ENCODE measurements around the gene KRT82.
A peak's percentile ranks its signal among the peaks of the same experiment; 100 is the strongest.

KRT82 gene

GRCh38 chr12:52446367-52447045 lies 40.4 kb upstream of the KRT82 start:
- no peak overlapping the region for H3K27ac ChIP-seq
- POLR2A ChIA-PET (ENCODE audit: low non-redundant PET), result no interaction called here
- DNase-seq (ENCODE audit: low spot score), result no peak
- CTCF ChIA-PET, result interaction anchor here (0.5 kb wide), 1 partner anchor 89 kb away, joined by 3 read pairs; no protein-coding TSS in a partner anchor
- no peak for TF ChIP-seq CTCF (conservative IDR thresholded peaks at IDR 0.05; ENCODE audit: low read depth)

GRCh38 chr12:52445876-52446275 lies 39.7 kb upstream of the KRT82 start:
- POLR2A ChIA-PET (ENCODE audit: low non-redundant PET), result no interaction called here

GRCh38 chr12:52444647-52445595 lies 38.8 kb upstream of the KRT82 start:
- POLR2A ChIA-PET (ENCODE audit: low non-redundant PET), result no interaction called here
- DNase-seq (ENCODE audit: low spot score), result no peak
- H3K27ac ChIP-seq, result no peak overlapping the region

More at GRCh38 chr12:52445876-52446275, 39.7 kb upstream of the KRT82 start:
- CTCF ChIA-PET, result interaction anchor here (0.6 kb wide), 1 partner anchor 76 kb away, joined by 3 read pairs; no protein-coding TSS in a partner anchor
- no peak for TF ChIP-seq CTCF (conservative IDR thresholded peaks at IDR 0.05; ENCODE audit: low read depth)
- DNase-seq (ENCODE audit: low spot score), result no peak
- H3K27ac ChIP-seq, result no peak overlapping the region

GRCh38 chr12:52443966-52444365 lies 37.8 kb upstream of the KRT82 start:
- no peak for TF ChIP-seq CTCF (conservative IDR thresholded peaks at IDR 0.05; ENCODE audit: low read depth)
- CTCF ChIA-PET, result no interaction called here
- no peak for DNase-seq (ENCODE audit: low spot score)
- no peak overlapping the region for H3K27ac ChIP-seq
- POLR2A ChIA-PET (ENCODE audit: low non-redundant PET), result no interaction called here

More at GRCh38 chr12:52444647-52445595, 38.8 kb upstream of the KRT82 start:
- TF ChIP-seq CTCF (conservative IDR thresholded peaks at IDR 0.05; ENCODE audit: low read depth), result no peak
- CTCF ChIA-PET, result interaction anchor here (0.6 kb wide), 1 partner anchor 75 kb away, joined by 3 read pairs; no protein-coding TSS in a partner anchor

- ChIA-PET POLR2A (ENCODE audit: low non-redundant PET) (interaction anchor here (0.8 kb wide), 2 partner anchors 78 to 79 kb away, joined by 3 to 4 read pairs; no protein-coding TSS in a partner anchor), CTCF (interaction anchor here (0.7 kb wide), 1 partner anchor 115 kb away, joined by 4 read pairs; no protein-coding TSS in a partner anchor)
- no peak; the same call in 1 of the 2 replicates for TF ChIP-seq CTCF (conservative IDR thresholded peaks at IDR 0.05; ENCODE audit: low read depth)
- H3K27ac ChIP-seq, result peak overlapping the region; percentile 73
- peak; percentile 83 for DNase-seq (ENCODE audit: low spot score)
Observed at GRCh38 chr12:52442600-52443061, 36.5 kb upstream of the KRT82 start.

GRCh38 chr12:52441320-52441911 lies 35.3 kb upstream of the KRT82 start:
- ChIA-PET CTCF (no interaction called here), POLR2A (ENCODE audit: low non-redundant PET) (no interaction called here)
- TF ChIP-seq CTCF (conservative IDR thresholded peaks at IDR 0.05; ENCODE audit: low read depth), result no peak
- DNase-seq (ENCODE audit: low spot score), result peak; percentile 73
- peak overlapping the region; percentile 68 for H3K27ac ChIP-seq
